Tibial artery (tissue), 4 donors: ENCODE data around the gene HES2.

Experiments used
- DNase-seq, 2 donors: peaks; one replicate each; pipeline ENCODE4 v3.0.0-alpha.2; 2019
- H3K27ac ChIP-seq, 2 donors: fragments of 200-600 bp; sonication (generic) in 1 of 2; 1 replicate in 1 of 2; 2 replicates in 1 of 2; pipeline ENCODE4 v1.5.1; 2018 to 2019; ENCODE audit warnings: mild to moderate bottlenecking in 1 of 2
- H3K27me3 ChIP-seq, 2 donors: fragments of 200-600 bp; sonication (generic) in 1 of 2; one replicate each; pipeline versions ENCODE4 v1.5.1 to v1.6.0; 2016 to 2019
- H3K36me3 ChIP-seq, 3 donors: fragments of 200-600 bp; sonication (generic) in 2 of 3; one replicate each; pipeline ENCODE4 v1.5.1; 2016 to 2019; ENCODE audit warnings: mild to moderate bottlenecking in 2 of 3
- H3K4me1 ChIP-seq, 4 donors: fragments of 200-600 bp; sonication (generic) in 2 of 4; 1 replicate in 3 of 4; 2 replicates in 1 of 4; pipeline ENCODE4 v1.5.1; 2016 to 2019
- H3K4me3 ChIP-seq, 2 donors: fragments of 200-600 bp; sonication (generic) in 1 of 2; 1 replicate in 1 of 2; 2 replicates in 1 of 2; pipeline ENCODE4 v1.5.1; 2018 to 2019; ENCODE audit warnings: mild to moderate bottlenecking in 2 of 2
- H3K9me3 ChIP-seq, 3 donors: fragments of 200-600 bp; sonication (generic) in 1 of 3; one replicate each; pipeline ENCODE4 v1.5.1; 2016 to 2019
- CTCF ChIP-seq, 2 experiments: fragments of 200-600 bp in 1 of 2; fragments of 450-650 bp in 1 of 2; IDR thresholded peaks; one replicate each; pipeline ENCODE4 v1.5.1; 2017 to 2019; ENCODE audit warnings: antibody characterized with exemption in 2 of 2, mild to moderate bottlenecking in 1 of 2, moderate library complexity in 1 of 2
- intact Hi-C: fragments of 100-400 bp; cut with DNase I; formaldehyde crosslinking; loops from one replicate; pipeline ENCODE4 v1.15.0; 2023; ENCODE audit warnings: low total_unique reads

Gene HES2

GRCh38 chr1:6424000-6424565 is 4.4 kb upstream of the HES2 start:
- H3K27ac ChIP-seq: no peak overlapping the region
- H3K36me3 ChIP-seq: no peaks in the 10 kb centered on the region
- no peaks in the 10 kb centered on the region for H3K9me3 ChIP-seq
- H3K4me3 ChIP-seq: no peak overlapping the region
- H3K4me1 ChIP-seq: peaks cover 0 to 51% (median 40%) of the 10 kb centered on the region in 4 donors
- no peak for DNase-seq
- TF ChIP-seq CTCF (IDR thresholded peaks at IDR 0.05): no peak
- intact Hi-C loops: no loop called here
- peaks cover 4 to 100% of the 10 kb centered on the region in 2 donors for H3K27me3 ChIP-seq

GRCh38 chr1:6423321-6423999 is 3.7 kb upstream of the HES2 start:
- peaks cover 4 to 100% of the 10 kb centered on the region in 2 donors for H3K27me3 ChIP-seq
- DNase-seq: no peak

GRCh38 chr1:6421266-6421665 is 1.5 kb upstream of the HES2 start:
- peaks cover 0 to 57% (median 44%) of the 10 kb centered on the region in 4 donors for H3K4me1 ChIP-seq
- H3K4me3 ChIP-seq: no peak overlapping the region
- no peak for TF ChIP-seq CTCF (IDR thresholded peaks at IDR 0.05)

More at GRCh38 chr1:6423321-6423999, 3.7 kb upstream of the HES2 start:
- TF ChIP-seq CTCF (IDR thresholded peaks at IDR 0.05): peak in 1 of 2 experiments; percentile 27
- H3K36me3 ChIP-seq: no peaks in the 10 kb centered on the region
- no peak overlapping the region for H3K27ac ChIP-seq
- intact Hi-C loops: no loop called here
- H3K4me3 ChIP-seq: no peak overlapping the region
- no peaks in the 10 kb centered on the region for H3K9me3 ChIP-seq
- H3K4me1 ChIP-seq: peaks cover 0 to 57% (median 44%) of the 10 kb centered on the region in 4 donors

GRCh38 chr1:6420454-6421042 is 829 bp upstream of the HES2 start:
- TF ChIP-seq CTCF (IDR thresholded peaks at IDR 0.05): no peak
- no peaks in the 10 kb centered on the region for H3K9me3 ChIP-seq
- intact Hi-C loops: no loop called here
- H3K4me3 ChIP-seq: peak overlapping the region in 1 of 2 donors; percentile 49
- peaks cover 0 to 53% (median 44%) of the 10 kb centered on the region in 4 donors for H3K4me1 ChIP-seq
- no peak overlapping the region for H3K27ac ChIP-seq
- H3K36me3 ChIP-seq: no peaks in the 10 kb centered on the region
- no peak for DNase-seq
- peaks cover 4 to 100% of the 10 kb centered on the region in 2 donors for H3K27me3 ChIP-seq

More at GRCh38 chr1:6421266-6421665, 1.5 kb upstream of the HES2 start:
- Histone ChIP-seq H3K9me3 (no peaks in the 10 kb centered on the region), H3K36me3 (no peaks in the 10 kb centered on the region), H3K27ac (no peak overlapping the region), H3K27me3 (peaks cover 4 to 100% of the 10 kb centered on the region in 2 donors)
- DNase-seq: no peak
- intact Hi-C loops: no loop called here

- Histone ChIP-seq H3K27ac (no peak overlapping the region), H3K27me3 (peaks cover 0 to 100% of the 10 kb centered on the region in 2 donors), H3K36me3 (no peaks in the 10 kb centered on the region), H3K4me3 (peak overlapping the region; percentile 27 to 49), H3K4me1 (peaks cover 0 to 49% (median 36%) of the 10 kb centered on the region in 4 donors), H3K9me3 (no peaks in the 10 kb centered on the region)
- no peak for DNase-seq
- intact Hi-C loops: no loop called here
- no peak for TF ChIP-seq CTCF (IDR thresholded peaks at IDR 0.05)
Measured at GRCh38 chr1:6419397-6419803, 319 bp downstream of the HES2 start.
